HUES48 (cell line): Measurements from ENCODE around the gene AP2A2.

Experiments used
- H3K27ac ChIP-seq: one replicate; pipeline ENCODE4 v1.7.0; 2013; ENCODE audit warnings: low read depth, low read length, inconsistent platforms
- H3K27me3 ChIP-seq: 2 replicates; pipeline ENCODE4 v1.6.1; 2013; ENCODE audit warnings: mild to moderate bottlenecking, low read length; ENCODE audit not compliant: control insufficient read depth, insufficient read depth
- H3K36me3 ChIP-seq: 2 replicates; pipeline ENCODE4 v1.6.1; 2013; ENCODE audit warnings: low read length; ENCODE audit not compliant: control insufficient read depth, insufficient read depth
- H3K4me1 ChIP-seq: 2 replicates; pipeline ENCODE4 v1.6.1; 2013; ENCODE audit warnings: mild to moderate bottlenecking, low read length; ENCODE audit not compliant: control insufficient read depth, insufficient read depth
- H3K4me3 ChIP-seq: 2 replicates; pipeline ENCODE4 v1.5.1; 2013; ENCODE audit warnings: mild to moderate bottlenecking, low read depth, low read length
- H3K9ac ChIP-seq: 2 replicates; pipeline ENCODE4 v1.6.1; 2013; ENCODE audit warnings: mild to moderate bottlenecking, low read depth, low read length, moderate library complexity
- H3K9me3 ChIP-seq: 2 replicates; pipeline ENCODE4 v1.6.1; 2013; ENCODE audit warnings: low read length; ENCODE audit not compliant: control insufficient read depth, insufficient read depth

The AP2A2 gene

GRCh38 chr11:1000357-1001278 lies 74.9 kb downstream of the AP2A2 start:
- Histone ChIP-seq H3K9ac (no peak overlapping the region), H3K4me1 (no peaks in the 10 kb centered on the region), H3K4me3 (no peak overlapping the region), H3K27ac (no peak overlapping the region), H3K27me3 (no peaks in the 10 kb centered on the region), H3K36me3 (peaks cover 55% of the 10 kb centered on the region), H3K9me3 (no peaks in the 10 kb centered on the region)

- H3K9ac ChIP-seq = no peak overlapping the region
- no peaks in the 10 kb centered on the region for H3K4me1 ChIP-seq
- H3K27me3 ChIP-seq = no peaks in the 10 kb centered on the region
- peaks cover 48% of the 10 kb centered on the region for H3K36me3 ChIP-seq
- no peaks in the 10 kb centered on the region for H3K9me3 ChIP-seq
- no peak overlapping the region for H3K4me3 ChIP-seq
- H3K27ac ChIP-seq = no peak overlapping the region
Observed at GRCh38 chr11:1001617-1002405, 76.1 kb downstream of the AP2A2 start.

- Histone ChIP-seq H3K4me1 (no peaks in the 10 kb centered on the region), H3K9me3 (no peaks in the 10 kb centered on the region), H3K27ac (no peak overlapping the region), H3K9ac (no peak overlapping the region), H3K27me3 (no peaks in the 10 kb centered on the region), H3K36me3 (peaks cover 52% of the 10 kb centered on the region), H3K4me3 (no peak overlapping the region)
Observed at GRCh38 chr11:1002406-1002984, 76.8 kb downstream of the AP2A2 start.

- no peak overlapping the region for H3K9ac ChIP-seq
- no peak overlapping the region for H3K4me3 ChIP-seq
- peaks cover 58% of the 10 kb centered on the region for H3K36me3 ChIP-seq
- H3K27ac ChIP-seq = no peak overlapping the region
- H3K4me1 ChIP-seq = no peaks in the 10 kb centered on the region
- no peaks in the 10 kb centered on the region for H3K9me3 ChIP-seq
- H3K27me3 ChIP-seq = no peaks in the 10 kb centered on the region
Observed at GRCh38 chr11:1003159-1003558, 77.5 kb downstream of the AP2A2 start.

- no peak overlapping the region for H3K9ac ChIP-seq
- no peaks in the 10 kb centered on the region for H3K27me3 ChIP-seq
- peaks cover 74% of the 10 kb centered on the region for H3K36me3 ChIP-seq
- H3K27ac ChIP-seq = no peak overlapping the region
- H3K4me1 ChIP-seq = no peaks in the 10 kb centered on the region
- H3K4me3 ChIP-seq = no peak overlapping the region
- no peaks in the 10 kb centered on the region for H3K9me3 ChIP-seq
Observed at GRCh38 chr11:1005928-1006327, 80.3 kb downstream of the AP2A2 start.

GRCh38 chr11:1006762-1007161 lies 81.1 kb downstream of the AP2A2 start:
- Histone ChIP-seq H3K27me3 (no peaks in the 10 kb centered on the region), H3K4me1 (no peaks in the 10 kb centered on the region), H3K27ac (no peak overlapping the region), H3K9me3 (no peaks in the 10 kb centered on the region), H3K9ac (no peak overlapping the region), H3K36me3 (peaks cover 74% of the 10 kb centered on the region), H3K4me3 (no peak overlapping the region)

GRCh38 chr11:1007279-1007678 lies 81.6 kb downstream of the AP2A2 start:
- Histone ChIP-seq H3K4me1 (no peaks in the 10 kb centered on the region), H3K4me3 (no peak overlapping the region), H3K36me3 (peaks cover 72% of the 10 kb centered on the region), H3K9me3 (no peaks in the 10 kb centered on the region), H3K27ac (no peak overlapping the region), H3K27me3 (no peaks in the 10 kb centered on the region), H3K9ac (no peak overlapping the region)

- Histone ChIP-seq H3K4me3 (no peak overlapping the region), H3K4me1 (no peaks in the 10 kb centered on the region), H3K36me3 (peaks cover 66% of the 10 kb centered on the region), H3K9ac (no peak overlapping the region), H3K9me3 (no peaks in the 10 kb centered on the region), H3K27ac (no peak overlapping the region), H3K27me3 (no peaks in the 10 kb centered on the region)
Observed at GRCh38 chr11:1008001-1008802, 82.5 kb downstream of the AP2A2 start.

GRCh38 chr11:1008803-1009145 lies 83.1 kb downstream of the AP2A2 start:
- Histone ChIP-seq H3K4me3 (no peak overlapping the region), H3K9ac (no peak overlapping the region), H3K36me3 (peaks cover 62% of the 10 kb centered on the region), H3K27me3 (no peaks in the 10 kb centered on the region), H3K9me3 (no peaks in the 10 kb centered on the region), H3K27ac (no peak overlapping the region), H3K4me1 (no peaks in the 10 kb centered on the region)

GRCh38 chr11:1009371-1009770 lies 83.7 kb downstream of the AP2A2 start:
- Histone ChIP-seq H3K9me3 (no peaks in the 10 kb centered on the region), H3K27me3 (no peaks in the 10 kb centered on the region), H3K9ac (no peak overlapping the region), H3K36me3 (peaks cover 61% of the 10 kb centered on the region), H3K4me3 (no peak overlapping the region), H3K27ac (no peak overlapping the region), H3K4me1 (no peaks in the 10 kb centered on the region)
